ENCODE results near the gene STIMATE.

- TF ChIP-seq TCF7L2 (IDR thresholded peaks at IDR 0.05; ENCODE audit: borderline replicate concordance, low read depth, low read length) (no peak), ZNF426 (tag by site-specific recombination; IDR thresholded peaks at IDR 0.05) (no peak), ZNF768 (tag by site-specific recombination; IDR thresholded peaks at IDR 0.05) (no peak), CTCF (tag by site-specific recombination; IDR thresholded peaks at IDR 0.05) (no peak), ZNF10 (tag by site-specific recombination; IDR thresholded peaks at IDR 0.05) (no peak)
These were observed 15.5 kb downstream of the STIMATE start for GRCh38 chr3:52881871-52882270.

Data from HEK293 (cell line).